ENCODE data around the gene TSPAN2. TPM values are rescaled to one million over a fixed set of nuclear protein-coding genes. Genes with fewer than 3 reads are reported as not detected.
"Not testable (repeated sequence)": the region's sequence is repeated elsewhere in the genome, so short reads cannot be mapped to it uniquely, and the experiment has no call there.

The TSPAN2 gene
- total and polyA plus RNA-seq, 10 donors: 0.59 to 14.7 (median 4.8) TPM

GRCh38 chr1:115023593-115023992 lies 65.7 kb downstream of the TSPAN2 start:
- no peaks in the 10 kb centered on the region for H3K4me1 ChIP-seq
- no peak overlapping the region for H3K4me3 ChIP-seq
- no peaks in the 10 kb centered on the region for H3K9me3 ChIP-seq
- no peaks in the 10 kb centered on the region for H3K36me3 ChIP-seq
- no peak for DNase-seq
- intact Hi-C loops (cut with DNase I; ENCODE audit: low total_unique reads): no loop called here
- TF ChIP-seq CTCF (IDR thresholded peaks at IDR 0.05 in 8 of 11, conservative IDR thresholded peaks at IDR 0.05 in 3 of 11) (no peak), POLR2AphosphoS5 (IDR thresholded peaks at IDR 0.05) (no peak), POLR2A (IDR thresholded peaks at IDR 0.05) (no peak)
- peaks cover 0 to 13% (median 0%) of the 10 kb centered on the region in 7 donors for H3K27me3 ChIP-seq (replicated peaks in 1 of 7)
- no peak overlapping the region for H3K27ac ChIP-seq

GRCh38 chr1:115021145-115021544 lies 68.2 kb downstream of the TSPAN2 start:
- Histone ChIP-seq H3K4me1 (no peaks in the 10 kb centered on the region), H3K27ac (no peak overlapping the region), H3K27me3 (replicated peaks in 1 of 7) (peaks cover 0 to 13% (median 0%) of the 10 kb centered on the region in 7 donors), H3K36me3 (no peaks in the 10 kb centered on the region), H3K9me3 (no peaks in the 10 kb centered on the region), H3K4me3 (no peak overlapping the region)
- no peak for DNase-seq
- 32 to 73% (median 46%) methylated on average over 1 of the region's 1 CpG for WGBS, 5 donors
- no peak for TF ChIP-seq CTCF (IDR thresholded peaks at IDR 0.05 in 8 of 11, conservative IDR thresholded peaks at IDR 0.05 in 3 of 11)
- no peak for TF ChIP-seq POLR2A (IDR thresholded peaks at IDR 0.05)
- TF ChIP-seq POLR2AphosphoS5 (IDR thresholded peaks at IDR 0.05): no peak
- intact Hi-C loops (cut with DNase I; ENCODE audit: low total_unique reads): no loop called here

GRCh38 chr1:115019549-115019948 lies 69.8 kb downstream of the TSPAN2 start:
- intact Hi-C loops (cut with DNase I; ENCODE audit: low total_unique reads); H3K27ac ChIP-seq; H3K9me3 ChIP-seq; DNase-seq; H3K36me3 ChIP-seq; H3K4me3 ChIP-seq; H3K4me1 ChIP-seq: not testable (repeated sequence)
- H3K27me3 ChIP-seq (replicated peaks in 1 of 7): peaks cover 0 to 13% (median 0%) of the 10 kb centered on the region in 7 donors
- 83 to 94% (median 90%) methylated on average over 6 to 9 of the region's 9 CpGs for WGBS, 5 donors

- 86 to 94% (median 89%) methylated on average over 2 of the region's 2 CpGs for WGBS, 5 donors
- Histone ChIP-seq H3K27ac (no peak overlapping the region), H3K36me3 (no peaks in the 10 kb centered on the region), H3K4me3 (no peak overlapping the region), H3K4me1 (no peaks in the 10 kb centered on the region), H3K9me3 (no peaks in the 10 kb centered on the region), H3K27me3 (replicated peaks in 1 of 7) (no peaks in the 10 kb centered on the region)
- TF ChIP-seq POLR2A (IDR thresholded peaks at IDR 0.05) (no peak), POLR2AphosphoS5 (IDR thresholded peaks at IDR 0.05) (no peak), CTCF (IDR thresholded peaks at IDR 0.05 in 8 of 11, conservative IDR thresholded peaks at IDR 0.05 in 3 of 11) (no peak)
- intact Hi-C loops (cut with DNase I; ENCODE audit: low total_unique reads): no loop called here
- DNase-seq: no peak
Observed at GRCh38 chr1:115013792-115014191, 75.5 kb downstream of the TSPAN2 start.

- no peaks in the 10 kb centered on the region for H3K9me3 ChIP-seq
- no peaks in the 10 kb centered on the region for H3K27me3 ChIP-seq (replicated peaks in 1 of 7)
- TF ChIP-seq CTCF (IDR thresholded peaks at IDR 0.05 in 8 of 11, conservative IDR thresholded peaks at IDR 0.05 in 3 of 11) (no peak), POLR2A (IDR thresholded peaks at IDR 0.05) (no peak), POLR2AphosphoS5 (IDR thresholded peaks at IDR 0.05) (no peak)
- intact Hi-C loops (cut with DNase I; ENCODE audit: low total_unique reads): no loop called here
- no peak overlapping the region for H3K27ac ChIP-seq
- 57 to 89% (median 76%) methylated on average over 1 of the region's 1 CpG for WGBS, 5 donors
- no peak for DNase-seq
- no peaks in the 10 kb centered on the region for H3K4me1 ChIP-seq
- H3K36me3 ChIP-seq: no peaks in the 10 kb centered on the region
- H3K4me3 ChIP-seq: no peak overlapping the region
Observed at GRCh38 chr1:115012434-115012833, 76.9 kb downstream of the TSPAN2 start.
